Activated CD4-positive, alpha-beta T cell treated with anti-CD3 and anti-CD28 coated beads, Interleukin-2, amount 50 U/mL, for 24 hours (primary cell): ENCODE data around the gene SEC14L1.
"Not testable (repeated sequence)": the region's sequence is repeated elsewhere in the genome, so short reads cannot be mapped to it uniquely, and the experiment has no call there.

Experiments
- DNase-seq, 2 donors: peaks; one replicate each; pipeline ENCODE4 v3.0.0-alpha.2; 2020; ENCODE audit warnings: low read depth in 1 of 2, low spot score in 1 of 2

The SEC14L1 gene

DNA sequence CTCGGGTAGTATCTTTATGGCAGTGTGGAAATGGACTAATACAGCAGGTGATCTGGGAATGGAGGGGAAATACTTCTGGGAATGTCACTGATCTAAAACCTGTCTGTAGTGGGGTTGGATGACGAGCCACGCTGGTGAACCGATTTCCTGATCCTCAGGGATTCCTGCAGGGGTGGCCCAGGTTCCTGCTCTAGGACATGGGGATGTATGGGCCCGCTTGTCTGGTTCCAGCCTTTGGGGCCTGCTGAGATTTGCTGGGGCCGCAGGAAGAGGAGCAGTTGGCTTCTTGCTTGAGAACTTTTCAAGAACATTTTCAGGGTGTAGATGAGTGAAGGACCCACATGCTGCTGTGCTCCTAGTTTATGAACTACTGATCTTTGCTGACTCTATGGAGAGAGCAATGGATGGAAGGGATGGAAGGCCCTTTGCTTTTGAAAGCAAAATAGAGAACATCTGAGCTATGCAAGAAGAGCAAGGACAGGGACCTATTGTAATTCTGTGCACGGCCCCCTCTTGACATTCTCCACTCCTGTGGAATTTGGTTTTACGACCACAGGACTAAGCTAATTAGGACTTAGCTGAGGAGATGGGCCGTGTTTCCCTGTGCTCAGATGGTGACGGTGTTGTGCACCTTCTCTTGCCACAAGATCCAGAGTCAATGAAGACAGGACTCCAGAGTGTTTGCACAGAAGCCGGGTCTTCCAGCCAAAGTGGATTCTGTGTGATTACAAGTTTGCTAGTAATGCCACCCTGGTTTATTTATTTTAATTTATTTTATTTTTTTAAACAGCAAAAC lies 90.5 kb downstream of the SEC14L1 start:
- DNase-seq = no peak

DNA sequence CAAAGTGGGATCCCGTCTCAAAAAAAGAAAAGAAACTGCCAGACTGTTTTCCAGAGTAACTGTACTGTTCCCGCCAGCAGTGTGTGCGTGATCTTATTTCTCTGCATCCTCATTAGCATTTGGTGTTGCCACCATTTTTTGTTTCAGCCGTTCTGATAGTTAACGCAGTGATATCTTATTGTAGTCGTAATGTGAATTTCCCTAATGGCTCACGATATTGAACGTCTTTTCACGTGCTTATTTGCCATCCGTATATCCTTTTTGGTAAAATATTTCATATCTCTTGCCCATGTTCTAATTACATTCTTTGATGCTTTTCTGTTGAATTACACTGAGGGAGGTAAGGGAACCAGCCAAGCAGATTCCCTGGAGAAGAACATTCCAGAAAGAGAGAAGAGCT lies 92.4 kb downstream of the SEC14L1 start:
- DNase-seq = no peak

- no peak for DNase-seq
These were observed 93.0 kb downstream of the SEC14L1 start for GRCh38 chr17:77233635-77234334.

DNA sequence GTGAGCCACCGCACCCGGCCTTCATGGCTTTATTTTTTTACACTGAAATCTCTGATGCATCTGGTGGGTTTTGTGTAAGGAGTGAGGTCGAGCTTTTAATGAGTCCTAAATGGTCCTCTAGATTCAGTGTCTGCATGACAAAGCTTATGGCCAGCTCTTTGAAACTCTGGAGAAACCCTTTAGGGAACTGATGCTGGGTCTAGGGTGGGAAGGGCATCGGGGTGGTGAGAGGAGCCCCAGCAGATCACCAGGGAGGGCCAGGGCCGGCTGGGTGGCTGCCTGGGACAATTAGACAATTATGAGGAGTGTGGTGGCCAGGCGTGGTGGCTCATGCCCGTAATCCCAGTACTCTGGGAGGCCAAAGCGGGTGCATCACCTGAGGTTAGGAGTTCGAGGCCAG lies 93.9 kb downstream of the SEC14L1 start:
- no peak for DNase-seq

DNA sequence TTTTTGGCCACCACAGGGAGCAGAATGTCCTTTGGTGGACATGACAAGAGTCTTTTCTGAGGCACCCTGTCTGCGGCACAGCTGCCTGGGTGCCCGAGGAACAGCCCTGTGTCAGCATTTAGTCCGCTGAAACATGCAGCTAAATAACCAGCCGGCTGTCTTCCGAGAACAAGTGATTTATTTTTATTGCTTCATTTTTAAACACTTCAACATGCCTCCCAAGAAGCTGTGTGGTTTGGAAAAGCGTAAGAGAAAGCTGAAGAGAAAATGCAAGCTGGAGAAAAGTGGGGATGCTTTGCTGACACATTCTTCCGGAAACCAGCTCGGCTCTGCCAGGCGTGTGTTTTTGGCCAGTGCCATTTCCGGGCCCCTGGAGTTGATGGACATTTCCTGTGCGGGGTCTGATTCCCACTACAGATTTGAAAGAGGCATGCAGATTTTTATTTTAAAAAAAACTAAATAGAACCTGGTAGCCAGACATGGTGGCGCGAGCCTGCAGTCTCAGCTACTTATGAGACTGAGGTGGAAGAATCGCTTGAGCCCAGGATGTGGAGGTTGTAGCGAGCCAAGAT lies 94.7 kb downstream of the SEC14L1 start:
- DNase-seq = no peak

GRCh38 chr17:77237232-77238008 lies 96.7 kb downstream of the SEC14L1 start:
- no peak for DNase-seq

DNA sequence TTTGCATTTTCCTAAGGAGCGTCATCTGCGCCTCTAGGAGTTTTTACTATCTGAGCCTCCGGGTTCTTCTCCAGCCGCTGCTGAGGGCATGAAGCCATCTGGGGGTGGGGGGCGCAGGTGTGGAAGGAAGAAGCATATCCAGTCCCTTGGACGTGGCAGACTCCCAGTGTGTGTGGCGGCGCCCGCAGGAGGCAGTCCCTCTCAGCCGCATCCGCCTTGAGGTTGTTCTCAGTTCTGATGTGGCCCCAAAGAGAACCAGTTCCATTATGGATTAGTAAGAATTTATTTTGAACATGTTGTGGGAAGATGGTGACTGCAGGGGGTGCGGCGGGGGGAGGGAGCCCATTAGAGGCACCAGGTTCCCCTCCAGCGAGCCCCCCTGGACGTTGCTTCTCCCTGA lies 100.2 kb downstream of the SEC14L1 start:
- no peak for DNase-seq

- DNase-seq = no peak
These were observed 101.5 kb downstream of the SEC14L1 start for GRCh38 chr17:77242118-77242851.

DNA sequence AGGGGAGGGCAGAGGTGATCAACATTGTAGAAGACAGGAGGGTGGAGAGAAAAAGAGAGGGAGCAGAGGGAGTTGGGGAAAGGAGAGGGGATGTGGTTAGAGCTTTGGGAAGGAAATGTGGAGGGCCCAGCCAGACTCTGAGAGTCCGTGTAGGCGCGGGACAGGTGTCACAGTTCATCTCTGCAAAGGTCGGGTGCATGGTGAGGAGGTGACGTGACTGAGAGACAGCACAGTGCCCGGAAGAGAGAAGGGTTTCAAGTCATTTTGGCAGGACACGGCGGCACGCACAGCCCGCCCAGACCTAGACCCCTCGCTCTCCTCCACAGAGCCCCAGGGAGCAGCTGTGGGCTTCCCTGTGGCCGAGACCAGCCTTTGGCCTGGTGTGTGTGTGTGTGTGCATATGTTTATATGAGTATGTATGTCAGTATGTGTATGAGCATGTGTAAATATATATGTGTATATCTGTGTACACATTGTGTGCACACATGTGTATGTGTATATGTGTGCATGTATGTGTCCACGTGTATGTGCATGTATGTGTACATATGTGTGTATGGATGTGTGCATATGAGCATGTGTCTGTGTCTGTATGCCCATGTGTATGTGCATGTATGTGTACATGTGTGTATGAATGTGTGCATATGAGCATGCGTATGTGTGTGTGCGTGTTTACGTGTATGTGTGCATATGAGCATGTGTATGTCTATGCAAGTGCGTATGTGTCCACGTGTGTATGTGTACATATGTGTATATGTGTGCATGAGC lies 104.6 kb downstream of the SEC14L1 start:
- DNase-seq = no peak

DNA sequence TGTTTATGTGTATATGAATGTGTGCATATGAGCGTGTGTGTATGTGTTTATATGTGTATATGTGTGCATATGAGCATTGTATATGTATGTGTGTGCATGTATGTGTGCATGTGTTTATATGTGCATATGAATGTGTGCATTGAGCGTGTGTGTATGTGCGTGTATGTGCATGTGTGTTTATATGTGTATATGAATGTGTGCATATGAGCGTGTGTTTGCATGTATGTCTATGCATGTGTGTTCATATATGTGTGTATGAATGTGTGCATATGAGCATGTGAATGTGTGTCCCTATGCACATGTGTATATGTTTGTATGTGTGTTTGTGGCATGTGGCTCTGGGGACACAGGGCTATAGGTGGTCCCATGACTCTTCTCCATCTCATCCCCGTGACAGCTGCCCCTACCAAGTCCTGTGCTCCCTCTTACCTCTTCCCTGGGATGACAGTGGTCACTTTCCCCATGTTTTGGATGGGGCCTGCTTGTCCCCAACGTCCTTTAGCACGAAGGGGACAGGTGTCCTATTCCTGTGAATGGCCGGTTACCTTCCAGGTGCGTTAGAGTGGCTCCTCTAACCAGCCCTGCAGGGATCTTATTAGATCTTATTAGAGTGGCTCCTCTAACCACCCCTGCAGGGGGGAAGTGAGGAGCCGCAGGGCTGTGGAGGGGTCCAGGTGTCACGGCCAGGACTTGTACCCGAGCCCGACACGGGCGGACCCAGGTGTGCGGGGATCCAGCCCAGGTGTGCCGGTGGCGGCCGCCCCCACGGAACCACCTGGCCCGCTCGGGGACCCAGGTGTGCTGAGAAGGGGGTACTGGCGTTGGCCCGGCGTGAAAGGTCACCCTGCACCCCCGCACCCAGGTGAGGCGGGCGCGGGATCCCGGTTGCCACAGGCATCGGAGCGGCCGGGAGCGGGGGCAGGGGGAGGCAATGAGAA lies 105.6 kb downstream of the SEC14L1 start:
- DNase-seq = no peak

DNA sequence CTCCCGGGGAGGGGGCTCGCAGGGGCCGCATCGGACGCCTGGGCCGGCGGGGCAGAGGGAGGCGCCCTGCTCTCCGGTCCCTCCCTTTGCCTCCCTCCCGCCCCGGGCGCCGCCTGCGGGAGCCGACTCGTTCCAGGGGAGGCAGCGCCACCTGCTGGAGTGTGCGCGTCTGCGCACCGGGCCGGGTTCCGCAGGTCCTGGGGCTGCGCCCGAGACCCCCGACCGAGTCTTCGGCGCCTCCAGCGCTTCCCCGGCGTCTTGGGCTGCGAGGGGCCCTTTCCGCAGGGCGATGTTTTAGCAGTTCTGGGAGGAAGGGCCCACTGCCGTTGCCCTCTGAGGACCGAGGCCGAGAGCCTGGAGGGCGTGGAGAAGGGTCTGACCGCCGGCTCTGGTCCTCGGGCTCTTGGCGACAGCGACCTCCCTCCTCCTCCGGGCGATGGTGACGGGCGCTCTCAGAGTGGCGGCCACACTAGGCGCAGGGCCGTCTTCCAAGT lies 106.3 kb downstream of the SEC14L1 start:
- peak; percentile 77 to 88 for DNase-seq

DNA sequence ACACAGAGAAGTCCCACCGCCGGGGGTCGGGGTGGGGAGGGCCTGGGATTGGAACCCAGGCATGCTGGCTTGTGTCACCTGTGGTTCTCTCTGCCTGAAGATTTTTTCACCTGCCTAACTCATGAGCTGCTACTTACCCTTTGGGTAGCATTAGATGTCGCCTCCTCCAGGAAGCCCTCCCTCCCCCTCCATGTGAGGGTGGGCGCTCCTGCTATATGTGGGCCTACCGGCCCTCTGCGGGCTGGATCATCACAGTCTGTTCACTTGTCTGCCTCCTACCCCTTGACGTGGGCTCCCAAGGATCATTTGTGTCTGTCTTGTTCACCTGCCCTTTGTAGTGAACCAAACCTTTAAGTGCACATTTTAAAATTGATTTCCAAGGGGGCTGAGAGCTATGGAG lies 106.8 kb downstream of the SEC14L1 start:
- no peak for DNase-seq

DNA sequence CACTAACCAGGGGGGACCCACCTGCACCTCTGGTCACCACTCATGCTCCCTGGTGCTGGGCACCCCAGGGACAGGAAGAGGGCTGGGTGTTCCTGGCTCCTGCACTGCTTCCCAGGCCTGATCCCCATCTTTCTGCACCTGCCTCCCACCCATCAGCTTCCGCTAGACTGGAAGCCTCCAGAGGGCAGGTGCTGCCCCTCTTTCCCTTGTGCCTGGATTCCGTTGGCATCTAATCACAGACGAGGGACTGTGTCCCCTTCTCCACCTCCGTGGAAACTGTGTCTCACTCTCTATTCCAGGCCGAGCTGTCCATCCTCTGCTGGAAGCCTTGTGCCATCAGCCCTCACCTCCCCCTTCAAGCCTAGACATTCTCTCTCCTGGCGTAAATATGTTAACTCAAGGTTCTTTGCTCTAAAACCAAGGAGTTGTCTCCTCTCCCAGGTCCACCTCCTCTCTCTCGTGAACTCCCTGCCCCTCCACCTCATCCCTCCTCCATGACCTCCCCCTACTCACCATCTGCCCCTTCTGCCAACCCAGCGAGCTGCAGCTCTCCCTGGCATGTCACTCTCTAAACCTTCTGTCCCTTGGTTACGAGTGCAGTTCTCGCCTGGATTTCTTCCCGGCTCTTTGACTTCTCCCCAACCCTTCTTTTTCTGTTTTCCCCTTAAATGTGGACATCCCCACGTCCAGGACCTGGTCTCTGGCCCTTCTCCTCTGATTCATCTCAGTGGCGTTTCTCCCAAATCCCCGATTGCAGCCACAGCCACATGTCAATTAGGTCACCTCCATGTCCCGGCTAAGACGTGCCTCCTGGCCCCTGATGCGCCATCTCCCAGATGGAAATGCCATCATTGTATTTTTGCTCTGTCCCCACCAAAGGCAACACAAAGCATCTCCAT lies 107.7 kb downstream of the SEC14L1 start:
- no peak for DNase-seq

DNA sequence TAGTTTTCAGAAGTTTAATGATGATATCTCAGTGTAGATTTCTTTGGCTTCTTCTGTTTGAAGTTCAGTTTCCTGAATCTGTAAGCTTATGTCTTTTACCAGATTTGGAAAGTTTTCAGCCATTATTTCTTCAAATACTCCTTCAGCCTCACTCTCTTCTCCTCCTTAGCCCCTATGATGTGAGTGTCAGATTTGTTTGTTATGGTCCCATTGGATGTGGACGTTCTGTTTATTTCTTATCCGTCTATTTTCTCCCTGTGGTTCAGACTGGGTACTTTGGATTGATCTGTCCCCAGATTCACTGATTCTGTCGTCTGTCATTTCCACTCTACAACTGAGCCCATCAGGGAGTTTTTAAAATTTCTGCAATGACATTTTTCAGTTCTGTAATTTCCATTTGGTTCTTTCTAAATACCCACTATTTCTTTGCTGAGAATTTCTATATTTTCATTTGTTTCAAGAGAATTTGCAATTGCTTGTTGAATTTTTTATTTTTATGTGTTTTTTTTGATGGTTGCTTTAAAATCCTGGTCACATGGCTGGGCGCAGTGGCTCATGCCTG lies 110.9 kb downstream of the SEC14L1 start:
- DNase-seq = no peak

GRCh38 chr17:77252306-77252705 lies 111.5 kb downstream of the SEC14L1 start:
- not testable (repeated sequence) for DNase-seq

- no peak for DNase-seq
These were observed 112.9 kb downstream of the SEC14L1 start for GRCh38 chr17:77253611-77254051.
